Fibroblast of pulmonary artery (primary cell): ENCODE measurements around the gene DOCK9.

Experiments used
- DNase-seq: peaks from one replicate; pipeline ENCODE4 v3.0.0-alpha.2; 2010; ENCODE audit warnings: low read depth
- H3K4me3 ChIP-seq: replicated peaks from 2 replicates; pipeline ENCODE4 v1.5.1; 2011; ENCODE audit warnings: low read depth, mild to moderate bottlenecking, control low read depth, low read length, moderate library complexity
- CTCF ChIP-seq: IDR thresholded peaks from 2 replicates; pipeline ENCODE4 v1.5.1; 2011; ENCODE audit warnings: mild to moderate bottlenecking, control low read depth, low read length, inconsistent platforms; ENCODE audit errors: missing control alignments

Gene DOCK9

DNA sequence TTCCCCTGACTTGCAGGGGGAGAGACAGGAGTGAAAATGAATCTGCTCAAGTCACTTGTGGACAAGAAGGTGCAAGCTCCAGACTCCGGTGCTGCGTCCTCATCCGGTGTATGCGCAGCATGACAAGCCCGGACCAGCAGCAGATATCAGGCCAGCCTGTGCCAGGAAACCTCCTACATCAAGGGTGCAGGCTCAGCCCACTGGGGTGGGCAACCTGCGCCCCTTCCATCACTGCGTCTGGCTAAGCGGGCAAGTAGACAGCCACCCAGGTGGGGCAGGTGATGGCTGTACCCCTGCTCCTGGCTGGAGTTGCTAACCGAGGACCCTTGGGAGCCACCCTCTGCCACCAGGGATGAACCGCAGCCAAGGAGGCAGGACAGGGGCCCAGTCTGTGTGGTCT lies 192.5 kb downstream of the DOCK9 start:
- no peak overlapping the region for H3K4me3 ChIP-seq
- no peak for DNase-seq
- TF ChIP-seq CTCF = no peak

- no peak for DNase-seq
- no peak overlapping the region for H3K4me3 ChIP-seq
- no peak for TF ChIP-seq CTCF
These were observed 193.2 kb downstream of the DOCK9 start for GRCh38 chr13:98784666-98785065.

DNA sequence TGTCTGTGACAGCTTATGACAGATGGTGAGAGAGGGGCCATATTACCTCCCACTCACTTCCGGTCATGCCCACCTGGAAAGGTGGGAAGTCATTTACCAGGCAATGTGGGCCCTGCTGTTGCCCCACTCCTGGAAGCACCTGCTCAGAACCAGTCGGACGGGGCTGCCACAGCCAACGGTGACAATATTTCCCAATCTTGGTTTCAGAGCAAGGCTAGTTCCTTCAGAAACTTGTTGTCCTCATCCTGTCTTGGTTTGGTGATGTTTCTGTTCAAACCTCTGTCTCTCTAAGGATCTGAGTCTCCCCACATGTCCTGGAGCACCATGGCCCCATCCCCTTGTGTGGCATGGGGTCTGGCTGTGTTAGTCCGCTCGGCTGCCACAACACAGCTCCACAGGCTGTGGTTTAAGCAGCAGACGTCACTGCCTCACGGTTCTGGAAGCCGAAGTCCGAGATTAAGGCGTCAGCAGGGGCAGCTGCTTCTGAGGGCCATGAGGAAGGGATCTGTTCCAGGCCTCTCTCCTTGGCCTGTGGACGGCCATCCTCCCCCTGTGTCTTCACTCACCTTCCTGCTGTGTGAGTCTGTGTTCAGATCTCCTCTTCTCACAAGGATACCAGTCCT lies 193.9 kb downstream of the DOCK9 start:
- H3K4me3 ChIP-seq = no peak overlapping the region
- TF ChIP-seq CTCF = no peak
- no peak for DNase-seq

DNA sequence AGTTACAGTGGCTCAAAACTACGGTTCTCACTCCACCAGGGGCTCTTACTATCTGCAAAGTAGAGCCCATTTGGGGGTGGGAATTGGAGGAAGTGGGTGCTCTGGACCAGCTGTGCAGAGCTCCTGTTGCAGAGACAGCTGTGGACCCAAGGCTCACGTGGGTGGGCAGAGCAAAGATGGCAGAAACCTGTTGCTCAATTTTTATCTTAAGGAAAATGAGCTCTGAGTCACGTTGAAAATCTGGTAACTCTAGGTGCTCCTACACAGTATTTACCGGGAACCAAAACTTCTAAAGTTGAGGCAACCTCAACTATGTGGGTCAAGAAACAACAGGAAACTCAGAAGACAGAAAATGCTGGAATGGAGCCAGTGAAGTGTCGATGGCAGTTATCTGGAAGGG lies 195.2 kb downstream of the DOCK9 start:
- peak; percentile 61 for DNase-seq
- TF ChIP-seq CTCF = no peak
- no peak overlapping the region for H3K4me3 ChIP-seq

- no peak overlapping the region for H3K4me3 ChIP-seq
- DNase-seq = no peak
- no peak for TF ChIP-seq CTCF
These were observed 196.0 kb downstream of the DOCK9 start for GRCh38 chr13:98781905-98782304.

DNA sequence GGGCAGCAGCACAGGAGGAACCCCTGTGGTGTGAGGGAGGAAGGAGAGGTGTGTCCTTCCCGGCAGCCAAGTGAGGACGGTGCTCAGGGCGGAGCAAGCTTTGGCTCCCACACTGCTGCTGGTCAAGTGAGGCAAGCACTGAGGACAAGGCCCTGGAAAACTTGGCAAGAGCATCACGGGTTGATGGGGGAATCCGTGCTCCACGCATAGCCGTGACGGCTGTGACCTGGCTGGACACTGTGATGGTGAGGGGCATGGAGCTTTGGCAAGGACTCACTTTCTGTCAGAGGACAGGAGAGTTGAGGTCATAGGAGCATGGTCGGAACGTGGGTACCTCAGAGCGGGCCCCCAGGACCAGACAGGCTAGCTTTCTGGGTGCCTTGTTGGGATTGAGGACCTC lies 196.4 kb downstream of the DOCK9 start:
- no peak for TF ChIP-seq CTCF
- DNase-seq = no peak
- H3K4me3 ChIP-seq = no peak overlapping the region

- no peak for TF ChIP-seq CTCF
- no peak overlapping the region for H3K4me3 ChIP-seq
- DNase-seq = no peak
These were observed 196.8 kb downstream of the DOCK9 start for GRCh38 chr13:98781045-98781444.
